Measurements from ENCODE around the gene NOLC1. TPM values are rescaled to one million over a fixed set of nuclear protein-coding genes. Genes with fewer than 3 reads are reported as not detected.

The NOLC1 gene
- 22.6 and 37.6 TPM in 2 replicates for total RNA-seq (2014; rRNA removed; shearing (Covaris generic); ENCODE audit: low replicate concordance)

DNA sequence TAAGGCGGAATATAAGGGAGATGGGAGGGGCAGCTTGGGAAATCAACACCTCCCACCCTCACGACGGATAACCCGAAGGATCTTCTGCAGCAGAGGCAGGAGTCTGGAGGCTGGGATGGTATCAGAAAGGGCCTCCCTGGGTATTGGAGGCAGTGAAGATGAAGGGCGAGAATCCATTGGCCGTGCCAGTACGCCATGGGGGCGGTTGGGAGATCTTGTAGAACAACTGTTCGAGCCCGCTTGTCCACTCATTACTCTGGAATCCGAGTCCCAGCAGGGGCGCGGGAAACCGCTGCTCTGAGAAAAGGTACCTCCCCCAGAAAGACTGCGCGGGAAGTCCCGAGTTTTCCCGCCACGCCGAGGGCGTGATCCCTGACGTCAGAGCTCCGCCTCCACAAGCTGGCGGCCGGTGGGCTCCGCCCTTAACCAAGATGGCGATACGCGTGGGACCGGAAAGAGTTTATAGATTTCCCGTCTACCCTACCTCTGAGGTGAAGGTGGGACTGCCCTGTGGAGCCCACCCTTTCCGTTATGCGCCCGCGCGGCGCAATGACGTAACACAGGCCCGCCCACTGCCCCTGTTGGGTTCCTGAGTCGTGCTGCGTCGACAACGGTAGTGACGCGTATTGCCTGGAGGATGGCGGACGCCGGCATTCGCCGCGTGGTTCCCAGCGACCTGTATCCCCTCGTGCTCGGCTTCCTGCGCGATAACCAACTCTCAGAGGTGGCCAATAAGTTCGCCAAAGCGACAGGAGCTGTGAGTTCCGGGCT, at the start of gene NOLC1:
TSS of gene NOLC1 (plus strand) at position 616 of the 771 bp plus-strand sequence. CDS start at position 638, 22 bp downstream.
- peaks cover 6% of the 10 kb centered on the region; the same call in 1 of the 2 replicates for H3K36me3 ChIP-seq (ENCODE audit: insufficient read depth, low read length)

DNA sequence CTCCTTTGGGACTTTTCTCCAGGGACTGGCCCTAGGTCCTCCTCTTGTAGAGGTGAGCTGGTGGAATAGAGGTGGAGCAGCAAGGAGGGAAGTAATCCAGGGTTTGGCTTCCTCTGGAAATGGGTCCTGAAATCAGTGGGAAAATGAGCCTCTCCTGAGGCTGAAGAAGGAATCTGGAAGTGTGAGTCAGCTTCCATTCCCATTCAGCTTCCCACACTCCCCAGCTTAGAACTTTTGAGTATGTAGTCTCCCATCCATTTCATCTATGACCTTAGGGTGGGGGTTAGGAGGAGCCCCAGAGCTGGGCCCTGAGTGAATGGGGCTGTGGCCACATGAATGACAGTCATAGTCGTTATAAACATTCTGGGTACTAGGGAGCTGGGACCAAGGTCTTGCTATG, 49.8 kb upstream of the NOLC1 start:
- no peaks in the 10 kb centered on the region for H3K9me3 ChIP-seq (ENCODE audit: low read length)
- H3K79me2 ChIP-seq (ENCODE audit: low read length), result no peaks in the 10 kb centered on the region
- H3K36me3 ChIP-seq (ENCODE audit: insufficient read depth, low read length), result peaks cover 2% of the 10 kb centered on the region; the same call in 1 of the 2 replicates
- H3K4me3 ChIP-seq (ENCODE audit: low read length), result no peak overlapping the region
- H3K4me2 ChIP-seq (ENCODE audit: low read depth, low read length, poor library complexity, severe bottlenecking), result no peak overlapping the region
- H3K27me3 ChIP-seq (ENCODE audit: low read length), result no peaks in the 10 kb centered on the region
- no peaks in the 10 kb centered on the region for H3K4me1 ChIP-seq (ENCODE audit: low read length)
- H2AFZ ChIP-seq (ENCODE audit: low read length), result no peak overlapping the region
- DNase-seq, result no peak
- H3K9ac ChIP-seq (ENCODE audit: low read length), result no peak overlapping the region
- H3K27ac ChIP-seq (ENCODE audit: low read length), result no peak overlapping the region
- H3K9me2 ChIP-seq (replicated peaks; ENCODE audit: insufficient read depth, low read length), result no peaks in the 10 kb centered on the region
- H4K20me1 ChIP-seq (ENCODE audit: insufficient read depth, low read depth, low read length), result no peaks in the 10 kb centered on the region

More for the DNA sequence above, at the start of gene NOLC1:
- no peak within 1 kb of the TSS for H2AFZ ChIP-seq (ENCODE audit: low read length)
- H3K4me2 ChIP-seq (ENCODE audit: low read depth, low read length, poor library complexity, severe bottlenecking), result peak within 1 kb of the TSS; percentile 92
- DNase-seq, result peak; percentile 97
- H3K9ac ChIP-seq (ENCODE audit: low read length), result peak within 1 kb of the TSS; percentile 94
- H3K27me3 ChIP-seq (ENCODE audit: low read length), result no peaks in the 10 kb centered on the region
- no peaks in the 10 kb centered on the region for H4K20me1 ChIP-seq (ENCODE audit: insufficient read depth, low read depth, low read length)
- no peaks in the 10 kb centered on the region for H3K9me2 ChIP-seq (replicated peaks; ENCODE audit: insufficient read depth, low read length)
- H3K4me3 ChIP-seq (ENCODE audit: low read length), result peak within 1 kb of the TSS; percentile 94
- H3K4me1 ChIP-seq (ENCODE audit: low read length), result peaks cover 13% of the 10 kb centered on the region
- no peaks in the 10 kb centered on the region for H3K9me3 ChIP-seq (ENCODE audit: low read length)
- peak within 1 kb of the TSS; percentile 70 for H3K27ac ChIP-seq (ENCODE audit: low read length)
- peaks cover 44% of the 10 kb centered on the region for H3K79me2 ChIP-seq (ENCODE audit: low read length)

DNA sequence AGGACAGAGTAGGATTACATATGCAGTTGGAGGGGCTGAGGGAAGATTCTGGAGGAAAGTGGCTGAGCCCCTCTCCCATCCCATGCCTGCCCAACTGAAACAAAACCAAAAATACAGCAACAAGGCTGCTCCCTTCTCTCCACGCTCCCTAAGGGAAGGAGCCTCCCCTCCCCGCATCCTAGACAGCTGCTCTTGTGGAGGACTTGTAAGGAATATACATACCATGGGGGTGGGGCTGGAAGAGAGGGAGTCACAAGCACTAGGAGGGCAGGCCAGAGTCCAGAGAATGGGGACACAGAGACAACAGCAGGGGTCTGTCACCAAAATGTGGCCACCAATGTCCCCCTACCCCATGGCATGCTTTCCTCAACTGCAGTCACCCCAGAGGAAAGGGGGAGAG, 45.2 kb upstream of the NOLC1 start:
- Histone ChIP-seq H3K4me2 (ENCODE audit: low read depth, low read length, poor library complexity, severe bottlenecking) (no peak overlapping the region), H3K9me3 (ENCODE audit: low read length) (no peaks in the 10 kb centered on the region), H3K4me3 (ENCODE audit: low read length) (no peak overlapping the region), H3K4me1 (ENCODE audit: low read length) (no peaks in the 10 kb centered on the region), H4K20me1 (ENCODE audit: insufficient read depth, low read depth, low read length) (no peaks in the 10 kb centered on the region), H3K9me2 (replicated peaks; ENCODE audit: insufficient read depth, low read length) (no peaks in the 10 kb centered on the region), H2AFZ (ENCODE audit: low read length) (no peak overlapping the region), H3K27me3 (ENCODE audit: low read length) (no peaks in the 10 kb centered on the region), H3K79me2 (ENCODE audit: low read length) (peaks cover 3% of the 10 kb centered on the region), H3K36me3 (ENCODE audit: insufficient read depth, low read length) (no peaks in the 10 kb centered on the region), H3K9ac (ENCODE audit: low read length) (no peak overlapping the region), H3K27ac (ENCODE audit: low read length) (no peak overlapping the region)
- DNase-seq, result no peak

DNA sequence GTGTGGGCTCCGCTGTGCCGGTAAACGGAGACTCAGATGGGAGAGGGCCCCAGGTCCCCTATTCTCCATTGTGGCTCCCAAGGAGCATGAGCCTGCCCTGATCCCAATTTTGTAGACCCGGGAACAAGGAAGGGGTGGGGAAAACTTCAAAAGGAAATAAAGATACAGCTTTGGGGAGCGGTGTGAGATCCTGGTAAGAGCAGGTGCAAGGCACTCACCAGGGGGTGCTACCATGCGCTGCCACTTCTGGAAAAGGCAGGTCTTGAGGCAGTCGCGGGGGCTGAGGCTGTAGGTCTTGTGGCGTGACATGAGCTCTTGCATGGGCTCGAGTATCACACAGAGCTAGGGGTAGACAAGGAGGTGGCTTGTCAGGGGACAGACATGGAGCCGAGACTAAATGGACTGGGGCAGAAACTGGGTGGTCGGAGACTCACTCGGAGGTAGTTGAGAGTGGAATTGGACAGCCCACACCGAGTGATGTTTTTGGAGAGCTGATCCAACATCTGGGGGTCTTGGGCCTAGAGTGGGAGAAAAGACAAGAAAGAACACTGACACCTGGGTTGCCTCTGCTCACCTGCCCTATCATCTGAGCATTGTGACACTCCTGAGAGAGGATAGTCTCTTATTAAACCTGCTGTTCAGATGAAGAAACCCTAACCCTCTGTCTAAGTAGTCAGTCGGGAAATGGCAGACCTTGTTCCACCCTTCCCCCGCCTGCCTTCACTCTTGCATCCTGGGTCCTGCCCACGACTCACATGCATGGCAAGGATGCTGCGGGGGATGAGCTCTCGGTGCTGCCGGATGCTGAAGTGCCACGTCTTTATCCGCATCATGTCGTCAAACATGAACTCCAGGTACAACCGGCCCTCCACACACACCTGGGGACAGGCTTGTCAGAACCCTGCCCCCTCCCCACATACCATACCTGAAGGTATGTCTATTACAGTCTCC, 42.7 kb upstream of the NOLC1 start:
- no peak for DNase-seq
- Histone ChIP-seq H3K4me3 (ENCODE audit: low read length) (no peak overlapping the region), H3K27me3 (ENCODE audit: low read length) (no peaks in the 10 kb centered on the region), H3K9me3 (ENCODE audit: low read length) (no peaks in the 10 kb centered on the region), H3K9me2 (replicated peaks; ENCODE audit: insufficient read depth, low read length) (no peaks in the 10 kb centered on the region), H4K20me1 (ENCODE audit: insufficient read depth, low read depth, low read length) (no peaks in the 10 kb centered on the region), H2AFZ (ENCODE audit: low read length) (no peak overlapping the region), H3K4me1 (ENCODE audit: low read length) (peaks cover 14% of the 10 kb centered on the region), H3K79me2 (ENCODE audit: low read length) (peaks cover 26% of the 10 kb centered on the region), H3K27ac (ENCODE audit: low read length) (no peak overlapping the region), H3K36me3 (ENCODE audit: insufficient read depth, low read length) (no peaks in the 10 kb centered on the region), H3K9ac (ENCODE audit: low read length) (no peak overlapping the region), H3K4me2 (ENCODE audit: low read depth, low read length, poor library complexity, severe bottlenecking) (no peak overlapping the region)

DNA sequence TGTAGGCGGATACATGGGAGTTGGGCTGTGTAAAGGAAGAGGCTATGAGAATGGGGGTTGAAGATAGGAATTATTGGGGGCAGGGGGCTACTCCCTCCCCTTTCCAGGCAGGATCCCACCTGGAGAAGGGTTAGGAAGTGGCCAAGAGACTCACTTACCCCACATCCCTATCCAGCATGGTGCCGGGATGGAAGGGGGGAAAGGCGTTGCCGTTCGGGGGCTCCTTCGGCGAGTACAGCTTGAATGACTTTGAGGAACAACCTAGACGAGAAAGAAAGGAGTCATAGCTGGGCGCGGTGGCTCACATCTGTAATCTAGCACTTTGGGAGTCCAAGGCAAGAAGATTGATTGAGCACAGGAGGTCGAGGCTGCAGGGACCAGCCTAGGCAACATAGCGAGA, 40.9 kb upstream of the NOLC1 start:
- no peaks in the 10 kb centered on the region for H3K9me3 ChIP-seq (ENCODE audit: low read length)
- H4K20me1 ChIP-seq (ENCODE audit: insufficient read depth, low read depth, low read length), result no peaks in the 10 kb centered on the region
- DNase-seq, result peak; percentile 6
- H3K36me3 ChIP-seq (ENCODE audit: insufficient read depth, low read length), result no peaks in the 10 kb centered on the region
- H3K4me2 ChIP-seq (ENCODE audit: low read depth, low read length, poor library complexity, severe bottlenecking), result no peak overlapping the region
- no peak overlapping the region for H3K4me3 ChIP-seq (ENCODE audit: low read length)
- H3K27me3 ChIP-seq (ENCODE audit: low read length), result no peaks in the 10 kb centered on the region
- H3K79me2 ChIP-seq (ENCODE audit: low read length), result peaks cover 39% of the 10 kb centered on the region
- no peak overlapping the region for H3K9ac ChIP-seq (ENCODE audit: low read length)
- H2AFZ ChIP-seq (ENCODE audit: low read length), result no peak overlapping the region
- H3K4me1 ChIP-seq (ENCODE audit: low read length), result peaks cover 27% of the 10 kb centered on the region
- H3K9me2 ChIP-seq (replicated peaks; ENCODE audit: insufficient read depth, low read length), result no peaks in the 10 kb centered on the region
- no peak overlapping the region for H3K27ac ChIP-seq (ENCODE audit: low read length)

DNA sequence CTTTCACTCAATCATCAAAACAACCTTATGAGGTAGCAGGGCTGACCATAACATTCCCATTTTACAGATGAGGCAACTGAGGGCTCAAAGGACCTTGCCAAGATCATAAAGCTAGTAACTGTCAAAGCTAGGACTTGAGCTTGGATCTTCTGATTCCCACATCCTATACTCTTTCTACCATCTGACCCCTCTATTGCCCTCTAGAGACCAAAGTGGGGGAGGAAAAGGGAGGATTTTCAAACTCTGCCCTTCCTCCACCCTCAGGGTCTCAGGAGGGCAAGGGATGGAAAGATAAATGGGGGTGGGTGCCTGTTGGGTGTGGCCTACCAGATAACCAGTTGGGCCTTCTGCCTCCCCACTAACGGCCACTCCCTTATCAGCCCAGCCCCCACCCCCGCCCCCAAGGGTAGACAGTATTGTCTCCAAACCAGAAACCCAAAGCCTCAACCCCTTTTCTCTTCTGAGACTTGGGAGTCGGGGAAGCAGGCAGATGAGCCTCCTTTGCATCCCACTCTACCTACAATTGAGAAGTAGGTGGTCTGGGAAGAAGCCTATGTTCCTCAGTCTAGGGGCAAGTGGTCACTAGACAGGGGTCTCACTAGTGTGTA, 39.9 kb upstream of the NOLC1 start:
- no peak overlapping the region for H3K4me2 ChIP-seq (ENCODE audit: low read depth, low read length, poor library complexity, severe bottlenecking)

DNA sequence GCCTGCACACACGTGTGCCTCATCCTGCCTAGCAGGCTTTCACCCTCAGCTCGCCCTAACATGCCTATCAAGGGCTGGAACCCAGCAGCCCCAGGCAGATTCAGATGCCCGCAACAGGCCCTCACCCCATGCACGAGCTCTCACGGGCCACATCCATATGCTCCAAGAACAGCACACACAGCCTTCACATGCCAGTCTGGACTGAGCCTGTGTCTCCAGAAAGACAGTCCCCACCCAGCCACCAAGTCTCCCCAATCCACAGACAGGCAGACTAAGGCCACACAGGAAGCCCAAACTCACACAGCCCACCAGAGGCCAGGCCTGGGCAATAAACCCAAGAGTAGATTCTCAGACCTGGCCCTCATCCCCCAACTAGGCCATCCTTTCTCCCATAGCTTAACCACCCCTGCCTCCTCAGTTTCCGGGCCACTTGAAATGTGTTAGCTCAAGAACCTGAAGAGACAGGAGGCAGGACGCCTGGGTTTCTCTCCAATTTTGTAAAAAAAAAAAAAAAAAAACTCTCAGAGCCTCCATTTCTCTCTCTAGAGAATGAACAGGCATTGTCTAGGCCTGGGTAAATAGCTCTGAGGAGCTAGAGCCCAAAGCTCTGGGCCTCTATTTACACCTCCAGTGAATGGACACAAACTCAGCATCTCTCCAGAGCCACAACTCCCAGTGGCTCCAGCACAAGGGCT, 38.8 kb upstream of the NOLC1 start:
- Histone ChIP-seq H3K4me2 (ENCODE audit: low read depth, low read length, poor library complexity, severe bottlenecking) (peak overlapping the region; percentile 76), H3K4me3 (ENCODE audit: low read length) (peak overlapping the region; percentile 76), H3K9ac (ENCODE audit: low read length) (peak overlapping the region; percentile 79), H4K20me1 (ENCODE audit: insufficient read depth, low read depth, low read length) (no peaks in the 10 kb centered on the region), H3K27me3 (ENCODE audit: low read length) (no peaks in the 10 kb centered on the region), H3K9me2 (replicated peaks; ENCODE audit: insufficient read depth, low read length) (no peaks in the 10 kb centered on the region), H3K4me1 (ENCODE audit: low read length) (peaks cover 48% of the 10 kb centered on the region), H3K27ac (ENCODE audit: low read length) (peak overlapping the region; percentile 27; the same call in 1 of the 2 replicates), H3K9me3 (ENCODE audit: low read length) (no peaks in the 10 kb centered on the region), H3K79me2 (ENCODE audit: low read length) (peaks cover 61% of the 10 kb centered on the region), H3K36me3 (ENCODE audit: insufficient read depth, low read length) (no peaks in the 10 kb centered on the region), H2AFZ (ENCODE audit: low read length) (no peak overlapping the region)
- no peak for DNase-seq

More for the DNA sequence above, 39.9 kb upstream of the NOLC1 start:
- no peak overlapping the region for H2AFZ ChIP-seq (ENCODE audit: low read length)
- no peaks in the 10 kb centered on the region for H4K20me1 ChIP-seq (ENCODE audit: insufficient read depth, low read depth, low read length)
- H3K36me3 ChIP-seq (ENCODE audit: insufficient read depth, low read length), result no peaks in the 10 kb centered on the region
- no peaks in the 10 kb centered on the region for H3K27me3 ChIP-seq (ENCODE audit: low read length)
- no peaks in the 10 kb centered on the region for H3K9me2 ChIP-seq (replicated peaks; ENCODE audit: insufficient read depth, low read length)
- DNase-seq, result peak; percentile 38
- H3K4me3 ChIP-seq (ENCODE audit: low read length), result no peak overlapping the region
- H3K27ac ChIP-seq (ENCODE audit: low read length), result no peak overlapping the region
- peaks cover 50% of the 10 kb centered on the region for H3K79me2 ChIP-seq (ENCODE audit: low read length)
- H3K9ac ChIP-seq (ENCODE audit: low read length), result no peak overlapping the region
- H3K4me1 ChIP-seq (ENCODE audit: low read length), result peaks cover 37% of the 10 kb centered on the region
- no peaks in the 10 kb centered on the region for H3K9me3 ChIP-seq (ENCODE audit: low read length)

Data from Karpas-422 (cell line).